ENCODE data around the gene NR2F6.

GRCh38 chr19:17245535-17245984, at the start of gene NR2F6:
- TF ChIP-seq, protein P1, sequence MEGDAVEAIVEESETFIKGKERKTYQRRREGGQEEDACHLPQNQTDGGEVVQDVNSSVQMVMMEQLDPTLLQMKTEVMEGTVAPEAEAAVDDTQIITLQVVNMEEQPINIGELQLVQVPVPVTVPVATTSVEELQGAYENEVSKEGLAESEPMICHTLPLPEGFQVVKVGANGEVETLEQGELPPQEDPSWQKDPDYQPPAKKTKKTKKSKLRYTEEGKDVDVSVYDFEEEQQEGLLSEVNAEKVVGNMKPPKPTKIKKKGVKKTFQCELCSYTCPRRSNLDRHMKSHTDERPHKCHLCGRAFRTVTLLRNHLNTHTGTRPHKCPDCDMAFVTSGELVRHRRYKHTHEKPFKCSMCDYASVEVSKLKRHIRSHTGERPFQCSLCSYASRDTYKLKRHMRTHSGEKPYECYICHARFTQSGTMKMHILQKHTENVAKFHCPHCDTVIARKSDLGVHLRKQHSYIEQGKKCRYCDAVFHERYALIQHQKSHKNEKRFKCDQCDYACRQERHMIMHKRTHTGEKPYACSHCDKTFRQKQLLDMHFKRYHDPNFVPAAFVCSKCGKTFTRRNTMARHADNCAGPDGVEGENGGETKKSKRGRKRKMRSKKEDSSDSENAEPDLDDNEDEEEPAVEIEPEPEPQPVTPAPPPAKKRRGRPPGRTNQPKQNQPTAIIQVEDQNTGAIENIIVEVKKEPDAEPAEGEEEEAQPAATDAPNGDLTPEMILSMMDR (conservative IDR thresholded peaks at IDR 0.05; ENCODE audit: low read length), result no peak
- TF ChIP-seq EZH2phosphoT487 (IDR thresholded peaks at IDR 0.05; ENCODE audit: borderline replicate concordance), result no peak
